Gastrocnemius medialis (tissue), 4 donors: ENCODE measurements around the gene VPS41.

ENCODE experiments used
- CTCF ChIP-seq, 5 experiments: fragments of 450-650 bp in 3 of 5; fragments of 200-600 bp in 2 of 5; sonication (generic) in 2 of 5; IDR thresholded peaks in 4 of 5; conservative IDR thresholded peaks in 1 of 5; 1 replicate in 4 of 5; 2 replicates in 1 of 5; pipeline ENCODE4 v1.5.1; 2016 to 2019; ENCODE audit warnings: antibody characterized with exemption in 5 of 5, mild to moderate bottlenecking in 3 of 5, moderate library complexity in 3 of 5
- POLR2A ChIP-seq, 2 donors: fragments of 450-650 bp; IDR thresholded peaks; one replicate each; pipeline ENCODE4 v1.6.1; 2017; ENCODE audit warnings: antibody characterized with exemption in 2 of 2, mild to moderate bottlenecking in 2 of 2, moderate library complexity in 2 of 2

DNA sequence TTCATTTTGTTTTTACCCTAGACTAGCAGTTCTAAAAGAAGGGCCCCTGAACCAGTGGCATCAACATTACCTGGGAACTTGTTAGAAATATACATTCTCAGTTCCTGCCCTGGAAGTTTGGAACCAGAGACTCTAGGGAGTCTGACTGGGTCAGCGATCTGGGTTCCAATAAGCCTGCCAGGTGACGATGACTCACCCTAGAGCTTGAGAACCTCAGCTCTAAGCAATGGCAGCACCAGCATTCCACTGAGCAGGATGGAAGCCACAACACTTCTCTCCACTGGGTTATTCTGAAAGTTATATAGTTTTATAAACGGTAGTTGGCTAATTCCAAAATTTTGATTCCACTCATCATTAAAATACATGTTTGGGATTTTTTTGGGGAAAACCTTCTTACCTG lies 180.8 kb downstream of the VPS41 start:
- no peak for TF ChIP-seq CTCF (IDR thresholded peaks at IDR 0.05 in 4 of 5, conservative IDR thresholded peaks at IDR 0.05 in 1 of 5)
- no peak for TF ChIP-seq POLR2A (IDR thresholded peaks at IDR 0.05)
